Left lung (tissue), 10 donors: ENCODE results near the gene ANKRD13B. TPM values are rescaled to one million over a fixed set of nuclear protein-coding genes. Genes with fewer than 3 reads are reported as not detected.
A peak's percentile ranks its signal among the peaks of the same experiment; 100 is the strongest.

Experiments used
- ATAC-seq: fragments of 200-7000 bp; cut with Tn5 transposase; one replicate; pipeline ENCODE4 v1.9.1; 2020; ENCODE audit warnings: moderate library complexity
- DNase-seq, 4 donors: peaks; one replicate each; pipeline ENCODE4 v3.0.0-alpha.2; 2013 to 2020
- H3K27ac ChIP-seq, 2 donors: fragments of 200-600 bp; sonication (generic) in 1 of 2; one replicate each; pipeline versions ENCODE4 v1.5.0 to v1.8.0; 2020 to 2021
- H3K27me3 ChIP-seq, 2 donors: fragments of 200-600 bp; sonication (generic) in 1 of 2; one replicate each; pipeline versions ENCODE4 v1.5.0 to v1.8.0; 2020 to 2021
- H3K36me3 ChIP-seq, 2 donors: fragments of 200-600 bp; sonication (generic) in 1 of 2; one replicate each; pipeline versions ENCODE4 v1.5.0 to v1.8.0; 2020 to 2021
- H3K4me1 ChIP-seq, 2 donors: fragments of 200-600 bp; one replicate each; pipeline ENCODE4 v1.8.0; 2021
- H3K4me3 ChIP-seq, 2 donors: fragments of 200-600 bp; sonication (generic) in 1 of 2; one replicate each; pipeline versions ENCODE4 v1.5.0 to v1.8.0; 2020 to 2021; ENCODE audit warnings: mild to moderate bottlenecking in 1 of 2
- H3K9me3 ChIP-seq, 2 donors: fragments of 200-600 bp; sonication (generic) in 1 of 2; one replicate each; pipeline versions ENCODE4 v1.5.0 to v1.8.0; 2020 to 2021
- CTCF ChIP-seq, 2 donors: fragments of 200-600 bp; sonication (generic) in 1 of 2; IDR thresholded peaks; one replicate each; pipeline versions ENCODE4 v1.5.0 to v1.8.0; 2021; ENCODE audit warnings: antibody characterized with exemption in 2 of 2
- intact Hi-C, 2 donors: fragments of 100-400 bp; cut with DNase I; formaldehyde crosslinking; loops; one replicate each; pipeline versions ENCODE4 v1.11.2 to v1.14.2; 2022
- polyA plus RNA-seq, 6 donors: library from polyadenylated mRNA; unstranded; fragments of 120-200 nt; gene quantifications; one replicate each; pipeline ENCODE4 v1.2.1, GENCODE V29; 2013; ENCODE audit not compliant: insufficient read length in 6 of 6
- total RNA-seq, 2 donors: library from RNA; stranded (reverse); fragmentation: NEBNext Ultra II Directional; extraction: Animal tissue kit (Norgen Biotek cat#: 25700); gene quantifications; one replicate each; pipeline ENCODE4 v1.2.1, GENCODE V29; 2021
- donor health status: DM: no; HTN: yes; CAD: no.
- donor health status: DM: no; HTN: no; CAD: no.

The ANKRD13B gene
- total and polyA plus RNA-seq, 8 donors: 7.7 to 14.3 (median 9.5) TPM

DNA sequence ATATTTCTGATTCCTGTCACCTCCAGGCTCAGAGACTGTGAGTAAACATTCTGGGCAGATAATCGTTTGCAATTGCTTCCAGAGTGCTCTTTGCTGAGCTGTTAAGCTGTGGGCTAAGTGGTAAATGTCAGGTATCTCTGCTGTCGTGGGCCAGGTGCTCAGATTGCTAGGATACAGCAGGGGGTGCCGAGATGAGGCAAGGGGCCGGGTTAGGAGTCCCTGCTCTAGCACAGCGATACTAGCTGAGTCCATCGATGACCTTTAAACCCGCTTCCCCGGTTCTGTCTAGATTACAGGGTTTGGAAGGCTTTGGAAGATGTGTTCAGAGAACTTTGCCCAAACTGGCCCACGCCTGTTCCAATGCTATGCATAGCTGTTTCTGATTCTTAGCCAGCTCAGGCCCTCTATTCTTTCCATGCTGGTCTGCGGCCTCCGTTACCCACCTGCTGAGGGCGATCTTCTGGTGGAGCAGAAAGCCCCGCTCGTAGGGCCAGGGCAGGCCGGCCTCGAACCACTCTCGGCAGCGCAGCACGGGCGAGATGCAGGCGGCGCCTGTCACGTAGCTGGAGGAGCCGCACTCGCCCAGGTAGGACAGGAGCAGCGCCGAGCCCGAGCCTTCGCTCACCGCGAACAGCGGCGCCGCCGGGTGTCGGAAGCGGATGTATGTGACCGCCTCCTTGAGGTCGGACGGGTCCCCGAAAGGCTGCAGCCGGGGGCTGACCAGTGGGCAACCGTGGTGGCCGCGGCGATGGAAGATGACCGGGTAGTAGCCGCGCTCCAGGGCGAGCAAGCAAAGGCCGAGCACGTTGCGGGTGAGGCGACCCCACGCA, 27.1 kb upstream of the ANKRD13B start:
- Histone ChIP-seq H3K4me3 (peak overlapping the region; percentile 58 to 72), H3K9me3 (no peaks in the 10 kb centered on the region), H3K27me3 (peaks cover 0 to 11% of the 10 kb centered on the region in 2 donors), H3K27ac (peak overlapping the region; percentile 81 to 87), H3K36me3 (peaks cover 0 to 5% of the 10 kb centered on the region in 2 donors), H3K4me1 (peaks cover 7 to 72% of the 10 kb centered on the region in 2 donors)
- ATAC-seq: peak; percentile 12
- intact Hi-C loops: no loop called here
- peak in 1 of 4 donors; percentile 93 for DNase-seq
- TF ChIP-seq CTCF (IDR thresholded peaks at IDR 0.05): no peak

DNA sequence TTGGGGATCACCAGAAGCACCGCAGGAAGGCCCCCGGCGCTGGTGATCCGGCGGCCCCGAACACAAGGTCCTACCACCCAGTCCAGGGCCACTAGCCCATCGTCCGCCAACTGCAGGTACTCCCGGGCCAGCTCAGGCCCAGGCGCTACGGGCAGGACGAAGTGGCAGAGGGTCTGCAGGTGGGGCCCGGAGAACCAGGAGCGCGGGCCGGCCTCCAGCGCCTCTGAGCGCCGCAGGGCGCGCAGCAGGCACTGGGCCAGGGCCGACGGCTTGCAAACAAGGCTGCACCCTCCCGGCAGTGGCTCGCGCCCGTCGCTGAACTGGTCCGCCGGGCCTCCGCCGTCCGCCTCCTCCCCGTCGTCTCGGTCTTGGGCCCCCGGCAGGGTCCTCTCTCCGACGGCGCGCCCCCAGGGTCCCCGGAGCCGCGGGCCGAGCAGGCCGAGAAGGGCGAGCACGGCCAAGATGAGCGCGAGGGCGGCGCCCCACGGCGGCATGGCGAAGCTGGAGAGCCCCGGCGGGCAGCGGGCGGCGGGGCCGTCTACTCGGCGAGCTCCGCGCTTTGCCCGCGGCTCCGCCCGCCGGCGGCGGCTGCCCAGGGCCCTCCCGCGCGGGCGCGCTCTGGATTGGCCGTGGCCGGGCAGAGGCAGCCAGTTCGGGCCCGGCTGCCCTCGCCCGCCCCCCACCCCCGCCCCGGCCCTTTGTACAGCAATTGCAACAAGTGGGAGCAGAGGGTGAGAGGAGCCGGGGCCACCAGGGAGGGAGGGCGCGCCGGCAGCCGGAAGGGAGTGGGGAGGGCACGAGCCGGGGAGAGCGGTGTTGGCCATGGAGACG, 26.2 kb upstream of the ANKRD13B start, which contains the start of gene ABHD15:
TSS of gene ABHD15 (minus strand) at position 565 of the 831 bp plus-strand sequence. CDS start at position 494, 71 bp downstream.
- Histone ChIP-seq H3K4me3 (peak within 1 kb of the TSS; percentile 58 to 72), H3K4me1 (peaks cover 7 to 65% of the 10 kb centered on the region in 2 donors), H3K36me3 (peaks cover 0 to 5% of the 10 kb centered on the region in 2 donors), H3K27me3 (peaks cover 0 to 11% of the 10 kb centered on the region in 2 donors), H3K27ac (peak within 1 kb of the TSS; percentile 81 to 87), H3K9me3 (no peaks in the 10 kb centered on the region)
- ATAC-seq: peak; percentile 64
- peak; percentile 47 to 93 (median 72) for DNase-seq
- intact Hi-C loops: no loop called here
- TF ChIP-seq CTCF (IDR thresholded peaks at IDR 0.05): no peak

GRCh38 chr17:29567304-29567553, 25.7 kb upstream of the ANKRD13B start:
- Histone ChIP-seq H3K9me3 (no peaks in the 10 kb centered on the region), H3K27ac (peak overlapping the region; percentile 81 to 87), H3K4me1 (peaks cover 10 to 65% of the 10 kb centered on the region in 2 donors), H3K36me3 (peaks cover 0 to 5% of the 10 kb centered on the region in 2 donors), H3K27me3 (peaks cover 0 to 11% of the 10 kb centered on the region in 2 donors), H3K4me3 (peak overlapping the region; percentile 58 to 72)
- no peak for DNase-seq
- peak; percentile 3 for ATAC-seq
- intact Hi-C loops: no loop called here
- TF ChIP-seq CTCF (IDR thresholded peaks at IDR 0.05): no peak

DNA sequence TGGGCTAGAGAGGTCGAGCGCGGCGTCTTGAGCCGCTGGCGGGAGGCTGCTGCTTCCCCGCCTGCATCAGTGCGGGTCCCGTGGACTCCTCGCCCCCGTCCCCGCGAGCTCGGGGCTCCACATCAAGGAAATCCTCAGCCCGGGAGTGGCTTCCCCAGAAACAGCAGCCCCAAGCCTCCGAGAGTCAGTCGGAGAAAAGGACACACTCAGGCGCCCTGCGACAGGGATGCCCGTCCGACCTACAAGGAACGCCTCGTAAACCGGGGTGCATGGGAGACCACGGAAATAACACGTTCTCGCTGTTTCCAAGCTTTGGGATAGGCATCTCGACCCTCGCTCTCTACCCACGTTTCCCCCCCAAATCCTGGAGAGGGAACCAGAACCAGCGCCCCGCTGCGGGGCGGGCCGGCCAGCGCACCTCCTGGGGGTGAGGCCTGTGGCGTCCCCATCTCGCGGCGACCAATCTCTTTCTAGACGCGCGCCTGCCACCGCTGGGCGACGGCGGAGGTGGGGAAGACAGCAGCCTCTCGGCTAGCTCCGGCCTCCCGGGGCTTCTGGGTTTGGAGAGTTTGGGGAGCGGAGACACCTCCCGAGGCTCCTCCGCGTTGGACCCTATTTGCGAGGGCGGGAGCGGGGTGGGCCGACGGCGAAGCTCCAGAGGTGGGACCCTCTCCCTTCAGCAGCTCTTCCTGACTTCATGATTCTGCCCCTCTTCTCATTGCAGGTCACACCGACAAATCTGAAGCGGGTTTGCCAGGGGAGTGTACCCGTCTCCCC, 25.2 kb upstream of the ANKRD13B start:
- H3K4me1 ChIP-seq: peaks cover 12 to 65% of the 10 kb centered on the region in 2 donors
- DNase-seq (peak; percentile 38 to 90 (median 70)), ATAC-seq (peak; percentile 59)
- H3K36me3 ChIP-seq: peaks cover 0 to 2% of the 10 kb centered on the region in 2 donors
- no peaks in the 10 kb centered on the region for H3K9me3 ChIP-seq
- H3K4me3 ChIP-seq: peak overlapping the region; percentile 58 to 72
- peak; percentile 33 to 41 for TF ChIP-seq CTCF (IDR thresholded peaks at IDR 0.05)
- intact Hi-C loops: no loop called here
- peak overlapping the region; percentile 81 to 87 for H3K27ac ChIP-seq
- H3K27me3 ChIP-seq: peaks cover 0 to 11% of the 10 kb centered on the region in 2 donors
